ENCODE data around the gene DMD.

DMD gene

GRCh38 chrX:31366041-31366440 lies 1845.3 kb downstream of the DMD start:
- Mint-ChIP-seq H3K36me3 (ENCODE audit: low read depth) (no peaks in the 10 kb centered on the region), H3K9me3 (no peaks in the 10 kb centered on the region), H3K4me1 (ENCODE audit: low read depth) (no peaks in the 10 kb centered on the region)

GRCh38 chrX:31356275-31357212 lies 1854.8 kb downstream of the DMD start:
- Mint-ChIP-seq H3K27ac (no peak overlapping the region), H3K36me3 (ENCODE audit: low read depth) (no peaks in the 10 kb centered on the region), H3K9me3 (no peaks in the 10 kb centered on the region), H3K4me3 (no peak overlapping the region), H3K4me1 (ENCODE audit: low read depth) (no peaks in the 10 kb centered on the region), H3K27me3 (no peaks in the 10 kb centered on the region)

More at GRCh38 chrX:31366041-31366440, 1845.3 kb downstream of the DMD start:
- H3K27me3 Mint-ChIP-seq: no peaks in the 10 kb centered on the region
- no peak overlapping the region for H3K27ac Mint-ChIP-seq
- H3K4me3 Mint-ChIP-seq: no peak overlapping the region

- Mint-ChIP-seq H3K4me1 (ENCODE audit: low read depth) (no peaks in the 10 kb centered on the region), H3K36me3 (ENCODE audit: low read depth) (no peaks in the 10 kb centered on the region)
Observed at GRCh38 chrX:31355206-31355955, 1856.0 kb downstream of the DMD start.

GRCh38 chrX:31353095-31353494 lies 1858.3 kb downstream of the DMD start:
- Mint-ChIP-seq H3K9me3 (no peaks in the 10 kb centered on the region), H3K4me3 (no peak overlapping the region), H3K4me1 (ENCODE audit: low read depth) (no peaks in the 10 kb centered on the region), H3K27me3 (no peaks in the 10 kb centered on the region), H3K27ac (no peak overlapping the region), H3K36me3 (ENCODE audit: low read depth) (no peaks in the 10 kb centered on the region)

More at GRCh38 chrX:31355206-31355955, 1856.0 kb downstream of the DMD start:
- no peak overlapping the region for H3K4me3 Mint-ChIP-seq
- no peak overlapping the region for H3K27ac Mint-ChIP-seq
- no peaks in the 10 kb centered on the region for H3K27me3 Mint-ChIP-seq
- H3K9me3 Mint-ChIP-seq: no peaks in the 10 kb centered on the region

- H3K36me3 Mint-ChIP-seq (ENCODE audit: low read depth): no peaks in the 10 kb centered on the region
- H3K4me3 Mint-ChIP-seq: no peak overlapping the region
- H3K4me1 Mint-ChIP-seq (ENCODE audit: low read depth): no peaks in the 10 kb centered on the region
- H3K27me3 Mint-ChIP-seq: no peaks in the 10 kb centered on the region
- no peaks in the 10 kb centered on the region for H3K9me3 Mint-ChIP-seq
- H3K27ac Mint-ChIP-seq: no peak overlapping the region
Observed at GRCh38 chrX:31350808-31351074, 1860.6 kb downstream of the DMD start.

DNA sequence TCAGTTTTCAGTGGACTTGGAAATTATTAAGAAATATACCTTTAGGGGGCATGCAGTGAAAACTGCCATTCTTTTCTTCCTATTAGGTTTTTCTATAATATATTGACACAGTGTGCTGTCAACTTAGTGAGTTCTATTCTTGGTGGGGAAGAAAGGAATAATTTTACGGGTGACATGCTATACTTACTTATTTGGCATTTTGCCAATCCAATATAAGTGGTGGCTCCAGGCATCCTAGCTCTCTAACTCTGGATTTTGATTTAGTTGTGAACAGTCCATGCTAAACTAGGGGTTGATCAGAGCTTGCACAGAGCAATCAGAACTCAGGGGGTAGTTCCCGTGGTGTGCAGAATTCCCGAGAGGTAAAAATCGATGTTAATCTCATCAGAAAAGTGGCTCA lies 1861.8 kb downstream of the DMD start:
- Mint-ChIP-seq H3K27me3 (no peaks in the 10 kb centered on the region), H3K27ac (no peak overlapping the region), H3K4me3 (no peak overlapping the region), H3K36me3 (ENCODE audit: low read depth) (no peaks in the 10 kb centered on the region), H3K9me3 (no peaks in the 10 kb centered on the region), H3K4me1 (ENCODE audit: low read depth) (no peaks in the 10 kb centered on the region)

- no peak overlapping the region for H3K4me3 Mint-ChIP-seq
- no peaks in the 10 kb centered on the region for H3K36me3 Mint-ChIP-seq (ENCODE audit: low read depth)
- H3K27me3 Mint-ChIP-seq: no peaks in the 10 kb centered on the region
- H3K4me1 Mint-ChIP-seq (ENCODE audit: low read depth): no peaks in the 10 kb centered on the region
- no peak overlapping the region for H3K27ac Mint-ChIP-seq
- no peaks in the 10 kb centered on the region for H3K9me3 Mint-ChIP-seq
Observed at GRCh38 chrX:31340587-31340986, 1870.8 kb downstream of the DMD start.

GRCh38 chrX:31338991-31339350 lies 1872.4 kb downstream of the DMD start:
- H3K27me3 Mint-ChIP-seq: no peaks in the 10 kb centered on the region
- no peaks in the 10 kb centered on the region for H3K9me3 Mint-ChIP-seq
- no peaks in the 10 kb centered on the region for H3K4me1 Mint-ChIP-seq (ENCODE audit: low read depth)
- H3K27ac Mint-ChIP-seq: no peak overlapping the region
- H3K4me3 Mint-ChIP-seq: no peak overlapping the region
- H3K36me3 Mint-ChIP-seq (ENCODE audit: low read depth): no peaks in the 10 kb centered on the region

DNA sequence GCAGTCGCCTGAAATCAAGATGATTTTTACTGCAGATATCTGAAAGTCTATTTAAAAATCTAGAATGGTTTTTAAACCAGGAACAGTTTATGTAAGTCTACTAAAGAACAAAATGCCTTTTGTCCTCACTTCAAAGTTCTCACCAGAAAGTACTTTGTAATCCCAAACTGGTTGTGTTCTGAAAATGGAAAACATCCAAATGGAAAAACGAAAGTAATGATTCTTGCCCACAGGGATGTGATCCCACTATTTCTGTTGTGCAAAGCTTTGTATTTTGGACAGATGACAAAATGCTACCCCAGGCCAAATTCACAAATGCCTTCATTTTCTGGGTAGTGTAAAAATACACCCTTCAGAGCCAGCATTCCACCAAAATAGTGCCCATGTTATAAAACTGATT lies 1874.0 kb downstream of the DMD start:
- no peaks in the 10 kb centered on the region for H3K27me3 Mint-ChIP-seq
- no peaks in the 10 kb centered on the region for H3K9me3 Mint-ChIP-seq
- H3K36me3 Mint-ChIP-seq (ENCODE audit: low read depth): no peaks in the 10 kb centered on the region
- no peaks in the 10 kb centered on the region for H3K4me1 Mint-ChIP-seq (ENCODE audit: low read depth)
- no peak overlapping the region for H3K27ac Mint-ChIP-seq
- H3K4me3 Mint-ChIP-seq: no peak overlapping the region

- H3K36me3 Mint-ChIP-seq (ENCODE audit: low read depth): no peaks in the 10 kb centered on the region
- no peak overlapping the region for H3K27ac Mint-ChIP-seq
- H3K27me3 Mint-ChIP-seq: no peaks in the 10 kb centered on the region
- H3K9me3 Mint-ChIP-seq: no peaks in the 10 kb centered on the region
- no peaks in the 10 kb centered on the region for H3K4me1 Mint-ChIP-seq (ENCODE audit: low read depth)
- no peak overlapping the region for H3K4me3 Mint-ChIP-seq
Observed at GRCh38 chrX:31336419-31336818, 1874.9 kb downstream of the DMD start.

GRCh38 chrX:31334997-31335396 lies 1876.4 kb downstream of the DMD start:
- no peak overlapping the region for H3K27ac Mint-ChIP-seq

DNA sequence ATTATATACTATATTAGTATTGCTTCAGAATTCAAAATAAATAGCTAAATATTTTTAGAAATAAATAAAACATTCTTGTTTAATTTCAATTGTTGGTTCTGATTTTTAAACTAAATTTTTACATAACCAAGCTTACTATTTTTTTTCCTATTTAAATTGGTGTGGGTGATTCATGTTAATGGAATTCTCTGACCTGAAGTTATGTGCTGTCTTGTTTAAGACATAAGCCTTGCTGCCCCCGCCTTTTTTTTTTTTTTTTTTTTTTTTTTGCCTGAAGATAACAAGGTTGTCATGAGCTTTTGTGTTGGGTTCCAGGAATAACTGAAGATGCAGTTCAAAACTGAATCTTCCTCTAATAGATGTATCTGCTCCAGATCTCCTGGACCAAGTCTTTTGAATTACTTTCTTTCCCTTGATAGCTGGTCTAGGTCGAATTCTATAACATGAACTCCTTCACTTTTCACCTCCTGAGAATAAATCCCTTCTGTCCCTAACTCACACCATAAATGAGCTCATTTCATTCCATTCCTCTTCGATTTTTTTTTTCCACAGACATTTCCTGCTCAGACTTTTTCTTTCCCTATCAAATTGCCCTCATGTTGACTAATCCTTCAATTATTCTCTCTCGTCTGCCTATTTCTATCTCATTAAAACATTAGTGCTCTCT lies 1878.1 kb downstream of the DMD start:
- no peak overlapping the region for H3K4me3 Mint-ChIP-seq
- no peaks in the 10 kb centered on the region for H3K4me1 Mint-ChIP-seq (ENCODE audit: low read depth)
- no peak overlapping the region for H3K27ac Mint-ChIP-seq
- no peaks in the 10 kb centered on the region for H3K27me3 Mint-ChIP-seq
- no peaks in the 10 kb centered on the region for H3K36me3 Mint-ChIP-seq (ENCODE audit: low read depth)
- H3K9me3 Mint-ChIP-seq: no peaks in the 10 kb centered on the region

More at GRCh38 chrX:31334997-31335396, 1876.4 kb downstream of the DMD start:
- no peaks in the 10 kb centered on the region for H3K4me1 Mint-ChIP-seq (ENCODE audit: low read depth)
- H3K4me3 Mint-ChIP-seq: no peak overlapping the region
- H3K27me3 Mint-ChIP-seq: no peaks in the 10 kb centered on the region
- H3K9me3 Mint-ChIP-seq: no peaks in the 10 kb centered on the region
- H3K36me3 Mint-ChIP-seq (ENCODE audit: low read depth): no peaks in the 10 kb centered on the region

DNA sequence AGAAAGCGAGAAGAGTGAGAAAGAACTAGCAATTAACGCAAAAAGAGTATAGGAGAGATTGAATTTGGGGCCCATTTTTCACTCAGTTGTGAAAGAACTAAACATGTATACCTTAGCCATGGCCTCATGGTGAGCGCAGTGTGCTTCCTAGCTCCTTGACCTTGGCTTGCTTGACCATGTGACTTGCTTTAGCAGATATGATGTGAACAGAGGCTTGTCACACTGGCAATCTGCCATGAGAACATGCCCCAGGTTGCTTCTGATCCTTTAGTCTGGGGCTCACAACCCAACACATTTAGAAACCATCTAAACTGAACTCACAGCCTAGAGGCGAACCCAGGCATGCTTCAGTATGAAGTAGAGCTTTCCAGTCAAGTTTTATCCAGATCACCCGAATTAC lies 1879.4 kb downstream of the DMD start:
- Mint-ChIP-seq H3K36me3 (ENCODE audit: low read depth) (no peaks in the 10 kb centered on the region), H3K27ac (no peak overlapping the region), H3K4me3 (no peak overlapping the region), H3K4me1 (ENCODE audit: low read depth) (no peaks in the 10 kb centered on the region), H3K27me3 (no peaks in the 10 kb centered on the region), H3K9me3 (no peaks in the 10 kb centered on the region)

GRCh38 chrX:31331015-31331414 lies 1880.3 kb downstream of the DMD start:
- H3K36me3 Mint-ChIP-seq (ENCODE audit: low read depth): no peaks in the 10 kb centered on the region
- no peak overlapping the region for H3K4me3 Mint-ChIP-seq
- H3K4me1 Mint-ChIP-seq (ENCODE audit: low read depth): no peaks in the 10 kb centered on the region
- H3K9me3 Mint-ChIP-seq: no peaks in the 10 kb centered on the region
- H3K27me3 Mint-ChIP-seq: no peaks in the 10 kb centered on the region
- H3K27ac Mint-ChIP-seq: no peak overlapping the region

GRCh38 chrX:31329298-31329697 lies 1882.1 kb downstream of the DMD start:
- Mint-ChIP-seq H3K36me3 (ENCODE audit: low read depth) (no peaks in the 10 kb centered on the region), H3K4me1 (ENCODE audit: low read depth) (no peaks in the 10 kb centered on the region), H3K27me3 (no peaks in the 10 kb centered on the region), H3K27ac (no peak overlapping the region), H3K4me3 (no peak overlapping the region), H3K9me3 (no peaks in the 10 kb centered on the region)
